ENCODE results near the gene ZBTB21. TPM values are rescaled to one million over a fixed set of nuclear protein-coding genes. Genes with fewer than 3 reads are reported as not detected.
A peak's percentile ranks its signal among the peaks of the same experiment; 100 is the strongest.

The ZBTB21 gene
- total and polyA plus RNA-seq, 9 of the 15 experiments (the other 6 are each of a cell fraction or from before 2014, with no cell fraction given), result 2.2 to 15.2 (median 8.7) TPM

DNA sequence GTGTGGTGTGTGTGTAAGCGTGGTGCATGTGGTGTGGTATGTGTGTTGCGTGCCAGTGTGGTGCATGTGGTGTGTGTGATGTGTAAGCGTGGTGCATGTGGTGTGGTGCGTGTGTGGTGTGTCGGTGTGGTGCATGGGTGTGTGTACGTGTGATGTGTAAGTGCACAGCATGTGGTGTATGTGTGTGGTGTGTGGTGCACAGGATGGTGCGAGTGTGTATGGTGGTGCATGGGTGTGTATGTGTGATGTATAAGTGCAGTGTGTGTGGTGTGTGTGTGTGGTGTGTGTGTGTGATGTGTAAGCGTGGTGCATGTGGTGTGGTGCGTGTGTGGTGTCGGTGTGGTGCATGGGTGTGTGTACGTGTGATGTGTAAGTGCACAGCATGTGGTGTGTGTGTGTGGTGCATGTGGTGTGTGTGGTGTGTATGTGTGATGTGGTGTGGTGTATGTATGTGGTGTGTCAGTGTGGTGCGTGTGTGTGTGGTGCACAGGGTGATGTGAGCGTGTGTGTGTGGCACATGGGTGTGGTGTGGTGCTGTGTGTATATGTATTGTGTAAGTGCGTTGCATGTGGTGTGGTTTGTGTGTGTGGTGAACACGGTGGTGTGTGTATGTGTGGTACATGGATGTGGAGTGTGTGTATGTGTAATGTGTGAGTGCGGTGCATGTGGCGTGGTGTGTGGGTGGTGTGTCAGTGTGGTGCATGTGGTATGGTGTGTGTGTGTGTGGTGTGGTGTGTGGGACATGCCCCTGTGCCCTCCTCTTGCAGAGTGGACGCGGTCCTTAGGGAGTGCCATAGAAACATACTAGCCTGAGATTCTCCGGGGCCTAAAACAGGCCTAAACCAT lies 55.3 kb downstream of the ZBTB21 start (continued):
- no peak for TF ChIP-seq MYBL2 (IDR thresholded peaks at IDR 0.05; ENCODE audit: low read depth)
- no peak for TF ChIP-seq MYBL2 (CRISPR knock-in tag; IDR thresholded peaks at IDR 0.05; ENCODE audit: borderline replicate concordance)
- TF ChIP-seq, protein P1, sequence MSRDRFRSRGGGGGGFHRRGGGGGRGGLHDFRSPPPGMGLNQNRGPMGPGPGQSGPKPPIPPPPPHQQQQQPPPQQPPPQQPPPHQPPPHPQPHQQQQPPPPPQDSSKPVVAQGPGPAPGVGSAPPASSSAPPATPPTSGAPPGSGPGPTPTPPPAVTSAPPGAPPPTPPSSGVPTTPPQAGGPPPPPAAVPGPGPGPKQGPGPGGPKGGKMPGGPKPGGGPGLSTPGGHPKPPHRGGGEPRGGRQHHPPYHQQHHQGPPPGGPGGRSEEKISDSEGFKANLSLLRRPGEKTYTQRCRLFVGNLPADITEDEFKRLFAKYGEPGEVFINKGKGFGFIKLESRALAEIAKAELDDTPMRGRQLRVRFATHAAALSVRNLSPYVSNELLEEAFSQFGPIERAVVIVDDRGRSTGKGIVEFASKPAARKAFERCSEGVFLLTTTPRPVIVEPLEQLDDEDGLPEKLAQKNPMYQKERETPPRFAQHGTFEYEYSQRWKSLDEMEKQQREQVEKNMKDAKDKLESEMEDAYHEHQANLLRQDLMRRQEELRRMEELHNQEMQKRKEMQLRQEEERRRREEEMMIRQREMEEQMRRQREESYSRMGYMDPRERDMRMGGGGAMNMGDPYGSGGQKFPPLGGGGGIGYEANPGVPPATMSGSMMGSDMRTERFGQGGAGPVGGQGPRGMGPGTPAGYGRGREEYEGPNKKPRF (IDR thresholded peaks at IDR 0.05; ENCODE audit: low read depth, low read length), result no peak
- TF ChIP-seq ZZZ3 (IDR thresholded peaks at IDR 0.05), result no peak
- TF ChIP-seq BCOR (IDR thresholded peaks at IDR 0.05), result 0 out of 2 replicates have a peak, but pooled peaks have one; percentile 4
- TF ChIP-seq, protein P2, sequence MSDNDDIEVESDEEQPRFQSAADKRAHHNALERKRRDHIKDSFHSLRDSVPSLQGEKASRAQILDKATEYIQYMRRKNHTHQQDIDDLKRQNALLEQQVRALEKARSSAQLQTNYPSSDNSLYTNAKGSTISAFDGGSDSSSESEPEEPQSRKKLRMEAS (CRISPR knock-in tag; IDR thresholded peaks at IDR 0.05), result no peak
- TF ChIP-seq HIVEP1 (CRISPR knock-in tag; IDR thresholded peaks at IDR 0.05), result 0 out of 2 replicates have a peak, but pooled peaks have one; percentile 19
- TF ChIP-seq SUPT5H (IDR thresholded peaks at IDR 0.05), result peak; percentile 52; the same call in 1 of the 2 replicates
- 0 out of 4 replicates have a peak, but pooled peaks of 1 of the 2 experiments have one; percentile 30 for TF ChIP-seq ARNT (IDR thresholded peaks at IDR 0.05)
- TF ChIP-seq PHB2 (IDR thresholded peaks at IDR 0.05; ENCODE audit: low read depth), result 0 out of 2 replicates have a peak, but pooled peaks have one; percentile 43
- TF ChIP-seq HDGF (IDR thresholded peaks at IDR 0.05), result peak; percentile 87; the same call in 1 of the 2 replicates
- TF ChIP-seq, protein P3, sequence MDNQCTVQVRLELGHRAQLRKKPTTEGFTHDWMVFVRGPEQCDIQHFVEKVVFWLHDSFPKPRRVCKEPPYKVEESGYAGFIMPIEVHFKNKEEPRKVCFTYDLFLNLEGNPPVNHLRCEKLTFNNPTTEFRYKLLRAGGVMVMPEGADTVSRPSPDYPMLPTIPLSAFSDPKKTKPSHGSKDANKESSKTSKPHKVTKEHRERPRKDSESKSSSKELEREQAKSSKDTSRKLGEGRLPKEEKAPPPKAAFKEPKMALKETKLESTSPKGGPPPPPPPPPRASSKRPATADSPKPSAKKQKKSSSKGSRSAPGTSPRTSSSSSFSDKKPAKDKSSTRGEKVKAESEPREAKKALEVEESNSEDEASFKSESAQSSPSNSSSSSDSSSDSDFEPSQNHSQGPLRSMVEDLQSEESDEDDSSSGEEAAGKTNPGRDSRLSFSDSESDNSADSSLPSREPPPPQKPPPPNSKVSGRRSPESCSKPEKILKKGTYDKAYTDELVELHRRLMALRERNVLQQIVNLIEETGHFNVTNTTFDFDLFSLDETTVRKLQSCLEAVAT (IDR thresholded peaks at IDR 0.05), result peak in 1 of 2 experiments; percentile 67; a peak in 3 of 4 replicates
- no peak for TF ChIP-seq TAL1 (IDR thresholded peaks at IDR 0.05)
- TF ChIP-seq, protein P4, sequence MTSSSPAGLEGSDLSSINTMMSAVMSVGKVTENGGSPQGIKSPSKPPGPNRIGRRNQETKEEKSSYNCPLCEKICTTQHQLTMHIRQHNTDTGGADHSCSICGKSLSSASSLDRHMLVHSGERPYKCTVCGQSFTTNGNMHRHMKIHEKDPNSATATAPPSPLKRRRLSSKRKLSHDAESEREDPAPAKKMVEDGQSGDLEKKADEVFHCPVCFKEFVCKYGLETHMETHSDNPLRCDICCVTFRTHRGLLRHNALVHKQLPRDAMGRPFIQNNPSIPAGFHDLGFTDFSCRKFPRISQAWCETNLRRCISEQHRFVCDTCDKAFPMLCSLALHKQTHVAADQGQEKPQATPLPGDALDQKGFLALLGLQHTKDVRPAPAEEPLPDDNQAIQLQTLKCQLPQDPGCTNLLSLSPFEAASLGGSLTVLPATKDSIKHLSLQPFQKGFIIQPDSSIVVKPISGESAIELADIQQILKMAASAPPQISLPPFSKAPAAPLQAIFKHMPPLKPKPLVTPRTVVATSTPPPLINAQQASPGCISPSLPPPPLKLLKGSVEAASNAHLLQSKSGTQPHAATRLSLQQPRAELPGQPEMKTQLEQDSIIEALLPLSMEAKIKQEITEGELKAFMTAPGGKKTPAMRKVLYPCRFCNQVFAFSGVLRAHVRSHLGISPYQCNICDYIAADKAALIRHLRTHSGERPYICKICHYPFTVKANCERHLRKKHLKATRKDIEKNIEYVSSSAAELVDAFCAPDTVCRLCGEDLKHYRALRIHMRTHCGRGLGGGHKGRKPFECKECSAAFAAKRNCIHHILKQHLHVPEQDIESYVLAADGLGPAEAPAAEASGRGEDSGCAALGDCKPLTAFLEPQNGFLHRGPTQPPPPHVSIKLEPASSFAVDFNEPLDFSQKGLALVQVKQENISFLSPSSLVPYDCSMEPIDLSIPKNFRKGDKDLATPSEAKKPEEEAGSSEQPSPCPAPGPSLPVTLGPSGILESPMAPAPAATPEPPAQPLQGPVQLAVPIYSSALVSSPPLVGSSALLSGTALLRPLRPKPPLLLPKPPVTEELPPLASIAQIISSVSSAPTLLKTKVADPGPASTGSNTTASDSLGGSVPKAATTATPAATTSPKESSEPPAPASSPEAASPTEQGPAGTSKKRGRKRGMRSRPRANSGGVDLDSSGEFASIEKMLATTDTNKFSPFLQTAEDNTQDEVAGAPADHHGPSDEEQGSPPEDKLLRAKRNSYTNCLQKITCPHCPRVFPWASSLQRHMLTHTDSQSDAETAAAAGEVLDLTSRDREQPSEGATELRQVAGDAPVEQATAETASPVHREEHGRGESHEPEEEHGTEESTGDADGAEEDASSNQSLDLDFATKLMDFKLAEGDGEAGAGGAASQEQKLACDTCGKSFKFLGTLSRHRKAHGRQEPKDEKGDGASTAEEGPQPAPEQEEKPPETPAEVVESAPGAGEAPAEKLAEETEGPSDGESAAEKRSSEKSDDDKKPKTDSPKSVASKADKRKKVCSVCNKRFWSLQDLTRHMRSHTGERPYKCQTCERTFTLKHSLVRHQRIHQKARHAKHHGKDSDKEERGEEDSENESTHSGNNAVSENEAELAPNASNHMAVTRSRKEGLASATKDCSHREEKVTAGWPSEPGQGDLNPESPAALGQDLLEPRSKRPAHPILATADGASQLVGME (CRISPR knock-in tag; IDR thresholded peaks at IDR 0.05), result no peak
- TF ChIP-seq ARHGAP35 (IDR thresholded peaks at IDR 0.05; ENCODE audit: partially characterized antibody), result peak; percentile 76

All from K562 (cell line).